ENCODE results near the gene VSIG4. TPM values are rescaled to one million over a fixed set of nuclear protein-coding genes. Genes with fewer than 3 reads are reported as not detected.

Gene VSIG4
- total and polyA plus RNA-seq, 2 of the 8 experiments (the other 6 are each of a cell fraction or from before 2014, with no cell fraction given) = not detected

DNA sequence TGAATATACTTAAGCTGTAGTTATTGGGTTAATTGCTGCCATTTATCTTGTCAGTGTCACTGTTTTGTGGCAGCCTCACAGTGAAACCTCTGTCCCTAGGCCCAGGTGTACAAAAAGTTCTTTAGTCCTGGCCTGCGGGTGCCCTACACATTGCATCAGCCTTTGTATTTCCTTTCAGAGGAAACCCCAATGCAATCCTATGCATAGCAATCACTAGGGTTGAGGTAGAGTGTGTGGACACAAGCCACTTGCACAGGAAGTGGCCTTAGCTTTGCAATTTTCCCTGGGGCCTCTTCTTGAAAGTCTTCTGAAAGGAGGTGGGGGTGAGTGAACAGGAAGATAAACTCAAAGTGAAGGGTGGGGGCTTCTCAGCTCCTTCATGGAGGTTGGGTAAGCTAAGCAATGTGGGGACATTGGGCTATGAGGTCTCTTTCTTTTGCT is 27.8 kb downstream of the VSIG4 start (continued):
- TF ChIP-seq CBX8 (IDR thresholded peaks at IDR 0.05; ENCODE audit: borderline replicate concordance, low read depth, low read length) = no peak
- no peak for TF ChIP-seq KDM5A (IDR thresholded peaks at IDR 0.05; ENCODE audit: low read length)
- TF ChIP-seq GABPA (IDR thresholded peaks at IDR 0.05; ENCODE audit: borderline replicate concordance, insufficient read depth, low read length) = no peak

All from H1 (cell line).